Measurements from ENCODE around the gene NOSTRIN.
"Not testable (repeated sequence)": the region's sequence is repeated elsewhere in the genome, so short reads cannot be mapped to it uniquely, and the experiment has no call there.

NOSTRIN gene, protein sequence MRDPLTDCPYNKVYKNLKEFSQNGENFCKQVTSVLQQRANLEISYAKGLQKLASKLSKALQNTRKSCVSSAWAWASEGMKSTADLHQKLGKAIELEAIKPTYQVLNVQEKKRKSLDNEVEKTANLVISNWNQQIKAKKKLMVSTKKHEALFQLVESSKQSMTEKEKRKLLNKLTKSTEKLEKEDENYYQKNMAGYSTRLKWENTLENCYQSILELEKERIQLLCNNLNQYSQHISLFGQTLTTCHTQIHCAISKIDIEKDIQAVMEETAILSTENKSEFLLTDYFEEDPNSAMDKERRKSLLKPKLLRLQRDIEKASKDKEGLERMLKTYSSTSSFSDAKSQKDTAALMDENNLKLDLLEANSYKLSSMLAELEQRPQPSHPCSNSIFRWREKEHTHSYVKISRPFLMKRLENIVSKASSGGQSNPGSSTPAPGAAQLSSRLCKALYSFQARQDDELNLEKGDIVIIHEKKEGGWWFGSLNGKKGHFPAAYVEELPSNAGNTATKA

GRCh38 chr2:168801961-168802858 lies at the start of gene NOSTRIN:
Gene NOSTRIN (plus strand): TSS chr2:168802637. CDS start chr2:168802647, 10 bp downstream.
- in situ Hi-C loops (cut with HindIII; ENCODE audit: low sequenced_read_pairs): no loop called here

- in situ Hi-C loops (cut with HindIII; ENCODE audit: low sequenced_read_pairs): no loop called here
These were observed 48.6 kb upstream of the NOSTRIN start for GRCh38 chr2:168753765-168754329.

GRCh38 chr2:168757223-168757622 lies 45.2 kb upstream of the NOSTRIN start:
- in situ Hi-C loops (cut with HindIII; ENCODE audit: low sequenced_read_pairs): no loop called here

DNA sequence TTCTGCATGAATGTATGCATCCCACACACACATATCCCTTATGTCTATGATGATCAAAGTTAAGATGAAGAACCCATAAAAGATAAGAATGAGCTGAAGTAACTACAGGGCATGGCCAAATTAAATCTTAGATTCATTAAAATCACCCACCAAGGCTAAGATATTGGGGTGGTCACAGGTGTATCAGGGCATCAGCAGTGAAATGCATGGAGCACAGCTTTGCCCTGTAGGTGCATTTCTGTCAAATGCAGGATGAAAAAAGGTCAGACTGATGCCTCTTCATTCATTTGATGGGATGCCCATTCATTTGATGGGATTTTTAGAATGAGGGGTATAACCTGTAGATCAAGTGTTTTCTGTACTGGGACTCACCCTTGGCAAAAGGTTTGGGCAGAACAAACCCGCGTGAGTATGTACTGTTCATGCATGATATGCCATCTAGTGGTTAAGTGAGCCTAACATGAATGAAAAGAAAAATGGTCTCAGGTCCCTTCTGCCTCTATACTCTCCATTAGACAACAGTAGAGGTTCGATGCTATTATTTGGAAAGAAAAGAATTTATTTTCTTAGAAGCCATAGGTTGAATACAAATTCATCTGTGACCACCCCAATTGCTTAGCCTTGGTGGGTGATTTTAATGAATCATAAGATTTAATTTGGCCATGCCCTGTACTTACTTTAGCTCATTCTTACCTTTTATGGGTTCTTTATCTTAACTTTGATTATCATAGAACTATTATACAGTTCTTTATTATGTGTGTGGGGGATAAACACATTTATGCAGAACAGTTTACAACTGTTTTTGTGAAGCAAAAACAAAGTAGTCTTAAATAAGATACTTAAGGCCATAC lies 43.2 kb upstream of the NOSTRIN start:
- in situ Hi-C loops (cut with HindIII; ENCODE audit: low sequenced_read_pairs): no loop called here

DNA sequence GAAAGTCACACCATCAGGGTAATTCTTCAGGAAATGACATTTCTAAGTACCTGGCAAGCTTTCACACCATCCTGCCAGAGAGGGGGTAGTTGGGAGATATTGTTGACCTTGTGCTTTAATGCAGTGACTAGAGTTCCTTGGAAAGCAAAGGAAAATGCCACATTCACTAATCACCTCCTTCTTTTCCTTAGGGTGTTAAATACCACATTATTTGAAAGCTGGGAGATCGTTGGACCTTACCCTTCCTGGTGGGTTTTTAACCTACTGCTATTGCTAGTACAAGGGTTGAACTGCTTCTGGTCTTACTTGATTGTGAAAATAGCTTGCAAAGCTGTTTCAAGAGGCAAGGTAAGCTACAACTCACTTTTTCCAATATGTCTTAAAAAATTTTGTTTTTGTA lies 37.0 kb upstream of the NOSTRIN start:
- in situ Hi-C loops (cut with HindIII; ENCODE audit: low sequenced_read_pairs): no loop called here

- in situ Hi-C loops (cut with HindIII; ENCODE audit: low sequenced_read_pairs): no loop called here
These were observed 35.8 kb upstream of the NOSTRIN start for GRCh38 chr2:168766600-168766999.

DNA sequence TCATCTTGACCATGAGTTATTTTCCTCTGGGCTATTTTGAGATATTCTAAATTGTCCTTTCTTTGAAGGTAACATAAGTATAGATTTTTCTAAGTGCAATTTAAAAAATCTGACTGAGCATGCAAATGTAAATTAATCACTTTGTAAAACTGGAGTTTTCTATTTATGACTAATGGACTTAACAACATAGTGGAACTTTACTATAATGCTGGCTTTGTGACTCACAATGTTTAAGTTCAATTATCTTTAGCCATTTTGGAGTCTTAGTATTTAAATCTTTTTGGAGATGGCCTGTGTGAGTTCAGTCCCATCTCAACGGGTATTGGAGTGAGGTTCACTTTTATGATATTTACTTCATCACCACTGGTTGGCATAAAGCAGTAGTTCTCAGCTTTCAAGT lies 35.2 kb upstream of the NOSTRIN start:
- in situ Hi-C loops (cut with HindIII; ENCODE audit: low sequenced_read_pairs): no loop called here

DNA sequence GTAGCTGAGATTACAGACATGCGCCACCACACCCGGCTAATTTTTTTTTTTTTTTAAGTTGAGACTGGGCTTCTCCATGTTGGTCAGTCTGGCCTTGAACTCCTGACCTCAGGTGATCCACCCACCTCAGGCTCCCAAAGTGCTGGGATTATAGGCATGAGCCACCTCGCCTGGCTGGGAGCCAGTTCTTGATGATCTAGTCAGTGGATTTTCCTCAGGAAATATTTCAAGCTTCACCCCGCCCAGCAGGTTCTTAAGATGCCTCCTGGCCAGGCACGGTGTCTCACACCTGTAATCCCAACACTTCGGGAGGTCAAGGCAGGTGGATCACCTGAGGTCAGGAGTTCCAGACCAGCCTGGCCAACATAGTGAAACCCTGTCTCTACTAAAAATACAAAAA lies 34.1 kb upstream of the NOSTRIN start:
- in situ Hi-C loops (cut with HindIII; ENCODE audit: low sequenced_read_pairs): not testable (repeated sequence)

DNA sequence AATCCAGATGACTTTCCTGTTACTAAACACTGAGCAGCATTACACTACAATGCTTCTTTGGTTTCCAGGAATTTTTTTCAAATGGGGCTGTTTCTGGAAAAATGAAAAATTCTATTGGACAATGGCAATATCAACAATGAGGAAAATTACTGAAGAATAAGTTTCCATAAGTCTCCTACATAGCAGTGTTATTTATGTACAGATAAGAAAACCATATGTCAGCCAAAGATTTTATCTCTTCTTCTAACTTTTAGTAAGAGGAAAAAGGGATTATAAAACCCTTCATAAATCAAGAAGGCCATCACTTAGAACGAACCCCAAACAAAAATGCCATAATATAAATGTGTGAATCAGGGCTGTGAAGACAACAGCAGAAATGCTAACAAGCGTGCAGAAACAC lies 31.6 kb upstream of the NOSTRIN start:
- in situ Hi-C loops (cut with HindIII; ENCODE audit: low sequenced_read_pairs): no loop called here

DNA sequence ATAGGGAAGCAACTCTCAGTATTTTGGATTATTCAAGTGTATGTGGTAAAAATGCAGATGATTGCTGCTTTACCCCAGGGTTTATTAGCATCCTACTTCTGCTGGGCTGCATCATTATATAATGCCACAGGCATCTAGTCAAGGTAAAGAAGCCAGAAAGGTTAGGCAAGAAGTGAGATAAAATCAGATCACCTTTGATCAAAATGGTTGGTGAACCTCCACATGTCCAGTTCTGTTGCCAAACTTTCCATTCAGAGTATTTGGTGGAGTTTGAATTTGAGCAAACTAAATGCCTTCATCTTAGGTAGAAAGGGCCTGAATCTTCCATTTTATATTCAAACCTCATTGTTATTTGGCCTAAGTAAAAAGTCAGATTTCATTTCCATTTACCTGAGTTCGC lies 29.7 kb upstream of the NOSTRIN start:
- in situ Hi-C loops (cut with HindIII; ENCODE audit: low sequenced_read_pairs): no loop called here

DNA sequence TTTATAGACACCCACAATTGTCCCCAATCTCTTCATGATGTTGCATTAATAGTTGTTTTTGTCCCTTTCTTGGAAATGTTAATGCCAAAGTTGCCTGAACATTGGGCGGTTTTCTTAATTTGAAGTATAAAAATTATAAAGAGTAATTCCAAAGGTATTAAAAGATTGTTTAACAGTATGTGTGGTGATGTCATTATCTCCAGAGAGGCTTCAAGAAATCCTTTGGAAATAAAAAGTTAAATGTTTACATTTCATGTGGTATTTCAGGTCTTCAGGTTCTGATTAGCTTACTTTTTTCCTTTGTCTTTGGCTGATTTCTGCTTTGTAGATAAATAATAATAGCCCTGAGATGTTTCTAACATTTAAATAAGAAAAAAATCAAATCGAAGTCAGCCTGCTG lies 29.3 kb upstream of the NOSTRIN start:
- in situ Hi-C loops (cut with HindIII; ENCODE audit: low sequenced_read_pairs): no loop called here

DNA sequence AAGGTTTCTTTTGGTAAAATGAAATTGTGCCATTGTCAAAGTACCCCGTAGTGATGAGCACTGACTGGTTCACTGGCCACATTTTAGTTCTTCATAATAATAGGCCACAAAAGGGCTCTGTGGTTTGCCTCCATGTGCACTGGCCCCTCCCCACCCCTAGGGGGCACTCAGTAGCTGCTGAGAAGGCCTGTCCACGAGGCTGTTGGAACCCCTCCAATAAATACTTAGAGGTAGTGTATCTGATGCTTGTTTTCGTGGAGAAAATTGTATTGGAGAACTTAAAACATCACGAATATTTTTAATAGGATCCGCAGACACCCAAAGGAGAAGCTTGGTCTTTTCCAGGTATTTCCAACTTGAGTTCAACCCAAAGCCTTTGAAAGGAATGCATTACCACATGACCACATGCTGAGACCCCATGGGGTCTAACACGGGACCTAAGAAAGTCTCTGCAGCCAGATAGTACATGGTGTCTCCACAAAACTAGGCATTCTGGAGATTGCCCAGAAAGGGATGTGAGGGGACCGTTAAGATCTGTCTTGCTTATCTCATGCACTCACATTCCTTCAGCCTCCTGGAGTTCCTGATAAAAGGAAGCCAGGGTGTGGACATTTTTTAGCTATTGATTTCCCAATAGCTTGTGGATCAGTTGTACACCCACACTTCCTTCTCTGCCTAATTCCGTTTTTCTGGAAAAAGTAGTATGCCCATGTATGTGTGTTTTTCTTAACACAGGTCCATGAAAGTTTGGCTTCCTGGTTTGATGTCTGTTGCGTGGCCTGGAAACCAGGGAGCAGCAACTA lies 28.5 kb upstream of the NOSTRIN start:
- in situ Hi-C loops (cut with HindIII; ENCODE audit: low sequenced_read_pairs): no loop called here

GRCh38 chr2:168775837-168776236 lies 26.6 kb upstream of the NOSTRIN start:
- in situ Hi-C loops (cut with HindIII; ENCODE audit: low sequenced_read_pairs): no loop called here

DNA sequence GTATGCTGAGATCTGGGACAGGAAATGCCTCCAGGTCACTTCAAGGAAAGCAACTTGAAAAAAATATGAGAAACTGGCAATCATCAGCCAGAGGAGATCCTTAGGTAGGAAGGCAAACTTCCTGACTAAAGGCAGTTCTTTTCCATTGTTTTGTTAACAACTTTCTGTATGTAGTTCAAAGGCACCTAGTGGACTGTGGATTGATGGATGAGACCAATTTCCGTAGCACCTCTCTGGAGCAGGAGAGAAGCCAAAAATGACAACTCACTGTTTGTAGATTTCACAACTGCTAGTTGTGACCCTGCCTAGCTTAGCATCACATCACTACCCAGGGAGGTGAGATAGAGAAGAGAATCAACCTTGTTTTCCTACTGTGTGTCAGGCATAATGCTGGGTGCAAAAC lies 21.8 kb upstream of the NOSTRIN start:
- in situ Hi-C loops (cut with HindIII; ENCODE audit: low sequenced_read_pairs): loop anchor here (5.0 kb wide), 1 partner anchor 52 kb away; no protein-coding TSS in a partner anchor

GRCh38 chr2:168781191-168781817 lies 21.1 kb upstream of the NOSTRIN start:
- in situ Hi-C loops (cut with HindIII; ENCODE audit: low sequenced_read_pairs): loop anchor here (5.0 kb wide), 1 partner anchor 51 kb away; no protein-coding TSS in a partner anchor

DNA sequence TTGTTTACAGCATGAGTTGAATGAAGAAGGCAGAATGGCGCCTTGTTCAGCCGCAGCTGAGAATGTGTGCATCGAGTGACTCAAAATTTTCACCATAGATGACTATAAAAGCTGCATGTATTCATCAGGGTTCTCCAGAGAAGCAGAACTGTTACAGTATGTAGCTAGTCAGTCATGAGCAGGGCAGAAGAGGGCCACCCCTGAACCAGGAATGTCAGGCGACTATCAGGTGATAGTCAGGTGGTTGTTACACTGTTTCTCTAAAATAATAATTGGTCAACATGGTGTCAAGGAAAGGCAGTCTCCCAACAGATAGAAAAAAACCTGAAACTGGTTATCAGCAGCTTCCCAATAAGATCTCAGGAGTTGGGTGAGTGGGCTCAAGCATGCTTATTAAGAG lies 20.2 kb upstream of the NOSTRIN start:
- in situ Hi-C loops (cut with HindIII; ENCODE audit: low sequenced_read_pairs): loop anchor here (5.0 kb wide), 1 partner anchor 50 kb away; no protein-coding TSS in a partner anchor

- in situ Hi-C loops (cut with HindIII; ENCODE audit: low sequenced_read_pairs): loop anchor here (5.0 kb wide), 1 partner anchor 47 kb away; no protein-coding TSS in a partner anchor
These were observed 17.4 kb upstream of the NOSTRIN start for GRCh38 chr2:168784993-168785392.

- in situ Hi-C loops (cut with HindIII; ENCODE audit: low sequenced_read_pairs): no loop called here
These were observed 15.2 kb upstream of the NOSTRIN start for GRCh38 chr2:168787098-168787781.
